Activated CD4-positive, alpha-beta T cell treated with anti-CD3 and anti-CD28 coated beads, Interleukin-2, amount 10 ng/mL, durations not matched to agents 24 days and 14 days (primary cell): ENCODE measurements around the gene ARHGEF11. TPM values are rescaled to one million over a fixed set of nuclear protein-coding genes. Genes with fewer than 3 reads are reported as not detected.

Experiments
- DNase-seq: peaks from one replicate; pipeline ENCODE4 v3.0.0; 2022
- H3K27ac Mint-ChIP-seq: one replicate; pipeline ENCODE4 v1.8.0; 2022; ENCODE audit warnings: mild to moderate bottlenecking, mixed read lengths
- H3K27me3 Mint-ChIP-seq: one replicate; pipeline ENCODE4 v1.8.0; 2022; ENCODE audit warnings: mixed read lengths
- H3K36me3 Mint-ChIP-seq: one replicate; pipeline ENCODE4 v1.8.0; 2022; ENCODE audit warnings: low read depth, mild to moderate bottlenecking, mixed read lengths
- H3K4me1 Mint-ChIP-seq: one replicate; pipeline ENCODE4 v1.8.0; 2021; ENCODE audit warnings: mixed read lengths
- H3K4me3 Mint-ChIP-seq: one replicate; pipeline ENCODE4 v1.8.0; 2022; ENCODE audit warnings: mild to moderate bottlenecking, moderate library complexity, mixed read lengths
- H3K9me3 Mint-ChIP-seq: one replicate; pipeline ENCODE4 v1.8.0; 2021; ENCODE audit warnings: mixed read lengths
- intact Hi-C: fragments of 100-400 bp; cut with micrococcal nuclease; formaldehyde crosslinking; loops from one replicate; pipeline ENCODE4 v1.15.1; 2023
- total RNA-seq: library from RNA; stranded (reverse); gene quantifications from 2 replicates; pipeline ENCODE4 v1.2.3, GENCODE V29; 2022

The ARHGEF11 gene
- total RNA-seq, 1 donor from 2014 or later = 1.9 TPM

- no peak for DNase-seq
- Mint-ChIP-seq H3K27me3 (peaks cover 22% of the 10 kb centered on the region), H3K27ac (no peak overlapping the region)
Measured at GRCh38 chr1:156886583-156887281, 158.8 kb downstream of the ARHGEF11 start.

GRCh38 chr1:156885880-156886355, 159.6 kb downstream of the ARHGEF11 start:
- Mint-ChIP-seq H3K27ac (no peak overlapping the region), H3K4me3 (no peak overlapping the region), H3K27me3 (peaks cover 14% of the 10 kb centered on the region), H3K4me1 (peaks cover 9% of the 10 kb centered on the region), H3K9me3 (no peaks in the 10 kb centered on the region), H3K36me3 (peaks cover 14% of the 10 kb centered on the region)
- no peak for DNase-seq
- intact Hi-C loops = no loop called here

More at GRCh38 chr1:156886583-156887281, 158.8 kb downstream of the ARHGEF11 start:
- Mint-ChIP-seq H3K4me1 (peaks cover 10% of the 10 kb centered on the region), H3K4me3 (no peak overlapping the region), H3K9me3 (no peaks in the 10 kb centered on the region), H3K36me3 (peaks cover 12% of the 10 kb centered on the region)
- intact Hi-C loops = no loop called here

- Mint-ChIP-seq H3K27me3 (peaks cover 11% of the 10 kb centered on the region), H3K4me1 (peaks cover 9% of the 10 kb centered on the region), H3K27ac (no peak overlapping the region), H3K4me3 (no peak overlapping the region), H3K36me3 (peaks cover 15% of the 10 kb centered on the region), H3K9me3 (no peaks in the 10 kb centered on the region)
- DNase-seq = no peak
- intact Hi-C loops = no loop called here
Measured at GRCh38 chr1:156885314-156885713, 160.2 kb downstream of the ARHGEF11 start.

Other genes with a start within 250 kb of the ARHGEF11 start
- 277 and 282 TPM in 2 replicates for gene SH2D2A, start 228.9 kb downstream of the ARHGEF11 start, total RNA-seq
- gene INSRR, start 186.6 kb downstream of the ARHGEF11 start, total RNA-seq = 0.68 and 0.71 TPM in 2 replicates
- 54.3 and 61.2 TPM in 2 replicates for gene NTRK1, start 184.9 kb downstream of the ARHGEF11 start, total RNA-seq
- gene PEAR1, start 152.0 kb downstream of the ARHGEF11 start, total RNA-seq = 0.09 and 0.21 TPM in 2 replicates
- not detected in 2 replicates for gene LRRC71, start 125.1 kb downstream of the ARHGEF11 start, total RNA-seq
- not detected in 2 replicates for gene ETV3L, start 54.1 kb upstream of the ARHGEF11 start, total RNA-seq
- gene ETV3, start 92.7 kb upstream of the ARHGEF11 start, total RNA-seq = 40.4 and 41.3 TPM in 2 replicates